Fibroblast of lung (primary cell): ENCODE measurements around the gene FAAP100. TPM values are rescaled to one million over a fixed set of nuclear protein-coding genes. Genes with fewer than 3 reads are reported as not detected.
A peak's percentile ranks its signal among the peaks of the same experiment; 100 is the strongest.

Source experiments
- DNase-seq, 2 donors: peaks; one replicate each; pipeline versions ENCODE4 v3.0.0 to v3.0.0-alpha.2; 2010; ENCODE audit warnings: low read depth in 2 of 2
- H2AFZ ChIP-seq: 2 replicates; pipeline ENCODE4 v1.5.1; 2012; ENCODE audit warnings: low read length, control low read depth, inconsistent platforms
- H3K27ac ChIP-seq: 2 replicates; pipeline ENCODE4 v1.5.1; 2011; ENCODE audit warnings: low read length, control low read depth; ENCODE audit not compliant: insufficient read depth
- H3K27me3 ChIP-seq: 2 replicates; pipeline ENCODE4 v1.5.1; 2011; ENCODE audit warnings: mild to moderate bottlenecking, low read length; ENCODE audit not compliant: control insufficient read depth, insufficient read depth
- H3K36me3 ChIP-seq: 2 replicates; pipeline ENCODE4 v1.5.1; 2011; ENCODE audit warnings: low read length; ENCODE audit not compliant: control insufficient read depth, insufficient read depth
- H3K4me1 ChIP-seq: 2 replicates; pipeline ENCODE4 v1.5.1; 2011; ENCODE audit warnings: low read length; ENCODE audit not compliant: control insufficient read depth, insufficient read depth; ENCODE audit errors: extremely low read depth
- H3K4me2 ChIP-seq: 2 replicates; pipeline ENCODE4 v1.5.1; 2011; ENCODE audit warnings: low read length, control low read depth; ENCODE audit not compliant: insufficient read depth; ENCODE audit errors: extremely low read depth
- H3K4me3 ChIP-seq, 4 experiments: fragments of 200-600 bp in 1 of 4; sonication (generic) in 1 of 4; replicated peaks in 1 of 4; 2 replicates each; pipeline ENCODE4 v1.5.1; 2011 to 2016; ENCODE audit warnings: low read length in 4 of 4, low read depth in 3 of 4, mild to moderate bottlenecking in 3 of 4, control low read depth in 2 of 4, inconsistent platforms in 1 of 4, mixed read lengths in 1 of 4; ENCODE audit not compliant: insufficient read depth in 1 of 4; ENCODE audit errors: control extremely low read depth in 1 of 4
- H3K79me2 ChIP-seq: 2 replicates; pipeline ENCODE4 v1.5.1; 2012; ENCODE audit warnings: mild to moderate bottlenecking, low read length, inconsistent platforms; ENCODE audit not compliant: control insufficient read depth, insufficient read depth
- H3K9ac ChIP-seq: 2 replicates; pipeline ENCODE4 v1.5.1; 2011; ENCODE audit warnings: mild to moderate bottlenecking, low read length, control low read depth; ENCODE audit not compliant: insufficient read depth
- H3K9me3 ChIP-seq: 2 replicates; pipeline ENCODE4 v1.5.1; 2012; ENCODE audit warnings: low read depth, low read length; ENCODE audit not compliant: control insufficient read depth, insufficient read depth
- H4K20me1 ChIP-seq: 2 replicates; pipeline ENCODE4 v1.5.1; 2011; ENCODE audit warnings: low read length; ENCODE audit not compliant: control insufficient read depth, insufficient read depth; ENCODE audit errors: extremely low read depth
- CTCF ChIP-seq, 2 donors: IDR thresholded peaks in 1 of 2; conservative IDR thresholded peaks in 1 of 2; 1 replicate in 1 of 2; 2 replicates in 1 of 2; pipeline ENCODE4 v1.5.1; 2011 to 2012; ENCODE audit warnings: low read length in 2 of 2, control low read depth in 1 of 2, inconsistent platforms in 1 of 2, low read depth in 1 of 2, mild to moderate bottlenecking in 1 of 2
- EZH2 ChIP-seq: IDR thresholded peaks from 2 replicates; pipeline ENCODE4 v1.5.1; 2012; ENCODE audit warnings: low read length, control low read depth, mild to moderate bottlenecking; ENCODE audit errors: missing control alignments
- polyA plus RNA-seq, 2 donors: library from polyadenylated mRNA; depleted of rRNA in 1 of 2; stranded (reverse) in 1 of 2; unstranded in 1 of 2; fragments of >200 nt; gene quantifications; 2 replicates each; pipeline ENCODE4 v1.2.1, GENCODE V29; 2011 to 2012; ENCODE audit warnings: missing spikeins in 1 of 2
- total RNA-seq: library from RNA; depleted of rRNA; stranded (reverse); fragments of >200 nt; gene quantifications from 2 replicates; pipeline ENCODE4 v1.2.1, GENCODE V29; 2014

The FAAP100 gene
- total and polyA plus RNA-seq, 2 donors (not counting 1 experiment from before 2014, with no cell fraction given): 6.7 to 10.4 TPM

DNA sequence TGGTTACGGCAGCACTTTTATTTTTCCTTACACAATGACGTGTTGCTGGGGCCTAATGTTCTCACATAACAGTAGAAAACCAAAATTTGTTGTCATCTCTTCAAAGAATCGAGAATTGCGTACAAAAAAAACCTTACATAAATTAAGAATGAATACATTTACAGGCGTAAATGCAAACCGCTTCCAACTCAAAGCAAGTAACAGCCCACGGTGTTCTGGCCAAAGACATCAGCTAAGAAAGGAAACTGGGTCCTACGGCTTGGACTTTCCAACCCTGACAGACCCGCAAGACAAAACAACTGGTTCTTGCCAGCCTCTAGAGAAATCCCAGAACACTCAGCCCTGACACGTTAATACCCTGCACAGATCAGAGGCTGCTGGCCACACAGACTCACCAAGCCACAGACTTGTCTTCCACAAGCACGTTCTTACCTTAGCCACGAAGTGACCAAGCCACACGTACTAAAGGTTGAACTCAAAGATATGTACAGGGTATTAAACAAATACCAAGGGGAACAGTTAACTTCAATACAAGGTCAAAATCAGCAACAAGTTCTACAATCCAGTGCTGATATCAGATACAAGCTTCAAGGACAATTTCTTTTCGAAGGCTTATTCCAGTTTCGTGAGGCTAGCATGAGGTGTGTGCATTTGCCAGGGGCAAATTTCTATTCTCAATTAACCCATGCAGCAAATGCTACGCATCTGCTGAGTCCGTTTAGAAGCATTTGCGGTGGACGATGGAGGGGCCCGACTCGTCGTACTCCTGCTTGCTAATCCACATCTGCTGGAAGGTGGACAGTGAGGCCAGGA lies 42.0 kb downstream of the FAAP100 start:
- Histone ChIP-seq H3K79me2 (peaks cover 39% of the 10 kb centered on the region), H3K9me3 (no peaks in the 10 kb centered on the region), H3K27ac (peak overlapping the region; percentile 86), H2AFZ (no peak overlapping the region), H3K36me3 (peaks cover 30% of the 10 kb centered on the region), H3K4me1 (no peaks in the 10 kb centered on the region), H3K27me3 (no peaks in the 10 kb centered on the region), H3K4me2 (peak overlapping the region; percentile 79), H4K20me1 (peaks cover 6% of the 10 kb centered on the region), H3K4me3 (peak overlapping the region; percentile 86 to 100 (median 94)), H3K9ac (peak overlapping the region; percentile 82)
- no peak for DNase-seq
- no peak for TF ChIP-seq EZH2
- no peak for TF ChIP-seq CTCF (conservative IDR thresholded peaks at IDR 0.05 in 1 of 2, IDR thresholded peaks at IDR 0.05 in 1 of 2; ENCODE audit: low read depth in 1 of 2, low read length in 2 of 2)

DNA sequence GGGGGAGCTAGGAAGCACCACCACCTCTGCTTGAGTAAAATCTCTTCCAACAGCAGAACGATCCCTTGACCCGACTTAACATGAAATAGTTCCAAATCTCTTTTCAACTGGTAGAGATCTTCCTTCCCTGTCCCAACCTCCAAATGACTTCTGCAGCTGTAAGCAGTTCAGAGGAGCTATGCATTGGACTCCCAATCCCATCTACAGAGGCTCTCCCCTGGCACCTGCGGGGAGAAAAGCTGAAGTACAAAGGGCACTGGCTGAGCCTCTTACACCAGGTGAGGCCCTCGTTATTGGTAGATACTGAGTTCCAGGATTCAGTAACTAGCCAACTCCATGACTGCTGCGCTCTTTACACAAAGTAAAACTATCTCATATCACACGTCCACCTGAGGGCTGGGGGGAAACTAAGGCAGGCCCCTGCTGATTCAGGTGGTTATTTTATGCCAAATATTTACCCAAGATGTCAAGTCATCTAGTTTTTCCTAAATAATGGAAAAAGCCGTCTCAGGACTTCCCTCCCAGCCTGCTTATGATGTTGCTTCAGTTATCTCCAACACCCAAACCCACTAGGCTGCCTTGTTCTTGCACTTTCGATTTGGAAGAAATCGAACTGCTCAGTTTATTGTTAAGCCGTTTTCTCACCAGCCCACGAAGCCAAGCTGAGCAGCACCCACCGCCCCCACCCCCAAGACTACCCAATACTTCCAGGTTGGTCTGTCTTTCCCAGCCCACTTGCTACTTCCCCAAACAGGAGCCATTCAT lies 42.8 kb downstream of the FAAP100 start:
- peaks cover 30% of the 10 kb centered on the region for H3K36me3 ChIP-seq
- peak overlapping the region; percentile 86 to 100 (median 94) for H3K4me3 ChIP-seq
- no peak overlapping the region for H3K9ac ChIP-seq
- H2AFZ ChIP-seq: no peak overlapping the region
- TF ChIP-seq EZH2 (no peak), CTCF (conservative IDR thresholded peaks at IDR 0.05 in 1 of 2, IDR thresholded peaks at IDR 0.05 in 1 of 2; ENCODE audit: low read depth in 1 of 2, low read length in 2 of 2) (no peak)
- no peaks in the 10 kb centered on the region for H3K9me3 ChIP-seq
- H4K20me1 ChIP-seq: peaks cover 6% of the 10 kb centered on the region
- H3K4me2 ChIP-seq: peak overlapping the region; percentile 60
- DNase-seq: peak in 1 of 2 donors; percentile 35
- peak overlapping the region; percentile 3 for H3K27ac ChIP-seq
- peaks cover 38% of the 10 kb centered on the region for H3K79me2 ChIP-seq
- H3K4me1 ChIP-seq: no peaks in the 10 kb centered on the region
- no peaks in the 10 kb centered on the region for H3K27me3 ChIP-seq

DNA sequence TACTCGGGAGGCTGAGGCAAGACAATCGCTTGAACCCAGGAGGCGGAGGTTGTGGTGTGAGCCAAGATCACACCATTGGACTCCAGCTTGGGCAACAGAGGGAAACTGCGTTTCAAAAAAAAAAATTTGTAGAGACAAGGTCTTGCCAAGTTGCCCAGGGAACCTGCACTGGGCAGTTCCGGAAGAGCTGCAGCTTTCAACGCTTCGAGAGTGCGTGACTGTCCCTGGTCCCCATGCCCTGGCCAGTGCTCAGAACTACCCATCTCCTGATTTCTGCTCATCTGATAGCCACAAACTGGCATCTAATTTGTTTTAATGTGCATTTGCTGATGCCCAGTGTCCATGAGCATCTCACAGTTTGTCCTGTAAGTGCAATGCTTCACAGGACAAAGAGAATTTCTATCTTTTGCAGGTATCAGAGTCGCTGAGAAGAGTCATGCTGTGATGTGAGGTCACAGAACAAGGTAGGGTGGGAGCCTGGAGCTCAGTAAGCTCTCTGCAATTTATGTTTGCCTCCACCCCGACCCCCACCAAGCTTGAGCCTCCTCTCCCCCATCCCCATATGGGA lies 43.4 kb downstream of the FAAP100 start:
- peaks cover 38% of the 10 kb centered on the region for H3K79me2 ChIP-seq
- no peak overlapping the region for H3K9ac ChIP-seq

More for the DNA sequence above, 43.4 kb downstream of the FAAP100 start:
- no peaks in the 10 kb centered on the region for H3K27me3 ChIP-seq
- no peaks in the 10 kb centered on the region for H3K4me1 ChIP-seq
- H2AFZ ChIP-seq: no peak overlapping the region
- peak overlapping the region; percentile 60 for H3K4me2 ChIP-seq
- H3K4me3 ChIP-seq: peak overlapping the region; percentile 86 to 100 (median 94)
- DNase-seq: peak; percentile 58 to 60
- peaks cover 6% of the 10 kb centered on the region for H4K20me1 ChIP-seq
- H3K27ac ChIP-seq: no peak overlapping the region
- H3K36me3 ChIP-seq: peaks cover 30% of the 10 kb centered on the region
- TF ChIP-seq EZH2: no peak
- TF ChIP-seq CTCF (conservative IDR thresholded peaks at IDR 0.05 in 1 of 2, IDR thresholded peaks at IDR 0.05 in 1 of 2; ENCODE audit: low read depth in 1 of 2, low read length in 2 of 2): no peak
- no peaks in the 10 kb centered on the region for H3K9me3 ChIP-seq
